T-helper 1 cell treated with Interleukin-12 subunit alpha and Interleukin-12 subunit beta and Interleukin-4 antibody, amounts not matched to agents 30 μg/mL and 1 μg/mL, for 36 hours (primary cell): ENCODE results near the gene FOXP2.

Experiments used
- H3K27ac Mint-ChIP-seq: one replicate; pipeline ENCODE4 v1.8.0; 2021; ENCODE audit warnings: mild to moderate bottlenecking, mixed read lengths
- H3K27me3 Mint-ChIP-seq: one replicate; pipeline ENCODE4 v1.8.0; 2021; ENCODE audit warnings: low read depth, mixed read lengths
- H3K36me3 Mint-ChIP-seq: one replicate; pipeline ENCODE4 v1.8.0; 2021; ENCODE audit warnings: low read depth, mixed read lengths
- H3K4me1 Mint-ChIP-seq: one replicate; pipeline ENCODE4 v1.8.0; 2021; ENCODE audit warnings: low read depth, mixed read lengths
- H3K4me3 Mint-ChIP-seq: one replicate; pipeline ENCODE4 v1.8.0; 2021; ENCODE audit warnings: mild to moderate bottlenecking, moderate library complexity, mixed read lengths
- H3K9me3 Mint-ChIP-seq: one replicate; pipeline ENCODE4 v1.8.0; 2021; ENCODE audit warnings: mixed read lengths

FOXP2 gene

GRCh38 chr7:114415064-114415989 lies 712 bp downstream of the FOXP2 start:
- H3K4me1 Mint-ChIP-seq = no peaks in the 10 kb centered on the region
- no peaks in the 10 kb centered on the region for H3K27me3 Mint-ChIP-seq
- no peak overlapping the region for H3K4me3 Mint-ChIP-seq
- no peak overlapping the region for H3K27ac Mint-ChIP-seq
- H3K9me3 Mint-ChIP-seq = no peaks in the 10 kb centered on the region
- no peaks in the 10 kb centered on the region for H3K36me3 Mint-ChIP-seq

GRCh38 chr7:114416129-114416990 lies 1.7 kb downstream of the FOXP2 start:
- no peak overlapping the region for H3K4me3 Mint-ChIP-seq
- no peak overlapping the region for H3K27ac Mint-ChIP-seq
- no peaks in the 10 kb centered on the region for H3K9me3 Mint-ChIP-seq
- H3K27me3 Mint-ChIP-seq = no peaks in the 10 kb centered on the region
- no peaks in the 10 kb centered on the region for H3K4me1 Mint-ChIP-seq
- H3K36me3 Mint-ChIP-seq = no peaks in the 10 kb centered on the region

GRCh38 chr7:114417290-114417689 lies 2.7 kb downstream of the FOXP2 start:
- Mint-ChIP-seq H3K4me1 (no peaks in the 10 kb centered on the region), H3K27me3 (no peaks in the 10 kb centered on the region), H3K27ac (no peak overlapping the region), H3K36me3 (no peaks in the 10 kb centered on the region), H3K4me3 (no peak overlapping the region), H3K9me3 (no peaks in the 10 kb centered on the region)

- H3K9me3 Mint-ChIP-seq = no peaks in the 10 kb centered on the region
- H3K4me1 Mint-ChIP-seq = no peaks in the 10 kb centered on the region
- no peak overlapping the region for H3K4me3 Mint-ChIP-seq
- no peaks in the 10 kb centered on the region for H3K36me3 Mint-ChIP-seq
- no peak overlapping the region for H3K27ac Mint-ChIP-seq
- no peaks in the 10 kb centered on the region for H3K27me3 Mint-ChIP-seq
Measured at GRCh38 chr7:114418117-114418516, 3.5 kb downstream of the FOXP2 start.

GRCh38 chr7:114419441-114420272 lies 5.0 kb downstream of the FOXP2 start:
- Mint-ChIP-seq H3K36me3 (no peaks in the 10 kb centered on the region), H3K27ac (no peak overlapping the region), H3K4me3 (no peak overlapping the region), H3K27me3 (no peaks in the 10 kb centered on the region), H3K9me3 (no peaks in the 10 kb centered on the region), H3K4me1 (no peaks in the 10 kb centered on the region)

GRCh38 chr7:114422507-114423501 lies 8.2 kb downstream of the FOXP2 start:
- Mint-ChIP-seq H3K4me1 (no peaks in the 10 kb centered on the region), H3K36me3 (no peaks in the 10 kb centered on the region), H3K9me3 (no peaks in the 10 kb centered on the region), H3K4me3 (no peak overlapping the region), H3K27ac (no peak overlapping the region), H3K27me3 (no peaks in the 10 kb centered on the region)

- no peaks in the 10 kb centered on the region for H3K9me3 Mint-ChIP-seq
- no peaks in the 10 kb centered on the region for H3K4me1 Mint-ChIP-seq
- H3K4me3 Mint-ChIP-seq = no peak overlapping the region
- H3K27me3 Mint-ChIP-seq = no peaks in the 10 kb centered on the region
- H3K36me3 Mint-ChIP-seq = no peaks in the 10 kb centered on the region
- no peak overlapping the region for H3K27ac Mint-ChIP-seq
Measured at GRCh38 chr7:114426382-114426781, 11.8 kb downstream of the FOXP2 start.

- H3K36me3 Mint-ChIP-seq = no peaks in the 10 kb centered on the region
- no peaks in the 10 kb centered on the region for H3K9me3 Mint-ChIP-seq
- H3K27ac Mint-ChIP-seq = no peak overlapping the region
- H3K4me3 Mint-ChIP-seq = no peak overlapping the region
- H3K4me1 Mint-ChIP-seq = no peaks in the 10 kb centered on the region
- no peaks in the 10 kb centered on the region for H3K27me3 Mint-ChIP-seq
Measured at GRCh38 chr7:114426824-114427223, 12.2 kb downstream of the FOXP2 start.

- Mint-ChIP-seq H3K9me3 (no peaks in the 10 kb centered on the region), H3K27ac (no peak overlapping the region), H3K27me3 (no peaks in the 10 kb centered on the region), H3K36me3 (no peaks in the 10 kb centered on the region), H3K4me1 (no peaks in the 10 kb centered on the region), H3K4me3 (no peak overlapping the region)
Measured at GRCh38 chr7:114428211-114428610, 13.6 kb downstream of the FOXP2 start.

- H3K4me3 Mint-ChIP-seq = no peak overlapping the region
- no peaks in the 10 kb centered on the region for H3K36me3 Mint-ChIP-seq
- H3K4me1 Mint-ChIP-seq = no peaks in the 10 kb centered on the region
- H3K9me3 Mint-ChIP-seq = no peaks in the 10 kb centered on the region
- H3K27ac Mint-ChIP-seq = no peak overlapping the region
- no peaks in the 10 kb centered on the region for H3K27me3 Mint-ChIP-seq
Measured at GRCh38 chr7:114431189-114431588, 16.6 kb downstream of the FOXP2 start.

- Mint-ChIP-seq H3K9me3 (no peaks in the 10 kb centered on the region), H3K27me3 (no peaks in the 10 kb centered on the region), H3K27ac (no peak overlapping the region), H3K4me1 (no peaks in the 10 kb centered on the region), H3K36me3 (no peaks in the 10 kb centered on the region), H3K4me3 (no peak overlapping the region)
Measured at GRCh38 chr7:114432061-114432460, 17.4 kb downstream of the FOXP2 start.

- Mint-ChIP-seq H3K27ac (no peak overlapping the region), H3K27me3 (no peaks in the 10 kb centered on the region)
Measured at GRCh38 chr7:114432703-114433102, 18.1 kb downstream of the FOXP2 start.

GRCh38 chr7:114439581-114439980 lies 25.0 kb downstream of the FOXP2 start:
- Mint-ChIP-seq H3K4me3 (no peak overlapping the region), H3K36me3 (no peaks in the 10 kb centered on the region), H3K27ac (no peak overlapping the region), H3K9me3 (no peaks in the 10 kb centered on the region), H3K4me1 (no peaks in the 10 kb centered on the region), H3K27me3 (no peaks in the 10 kb centered on the region)

More at GRCh38 chr7:114432703-114433102, 18.1 kb downstream of the FOXP2 start:
- H3K9me3 Mint-ChIP-seq = no peaks in the 10 kb centered on the region
- H3K36me3 Mint-ChIP-seq = no peaks in the 10 kb centered on the region
- no peak overlapping the region for H3K4me3 Mint-ChIP-seq
- no peaks in the 10 kb centered on the region for H3K4me1 Mint-ChIP-seq
